Measurements from ENCODE around the gene FAM136A. TPM values are rescaled to one million over a fixed set of nuclear protein-coding genes. Genes with fewer than 3 reads are reported as not detected.

FAM136A gene
- total and polyA plus RNA-seq, 2 of the 13 experiments (the other 11 are each of a cell fraction or from before 2014, with no cell fraction given), result 77.8 to 126 TPM

GRCh38 chr2:70300771-70301343, 1.0 kb downstream of the FAM136A start (continued):
- TF ChIP-seq PAXIP1 (CRISPR knock-in tag; conservative IDR thresholded peaks at IDR 0.05) (no peak), UBTF (CRISPR knock-in tag; IDR thresholded peaks at IDR 0.05) (no peak), JDP2 (CRISPR knock-in tag; IDR thresholded peaks at IDR 0.05; ENCODE audit: borderline replicate concordance) (no peak), KLF11 (CRISPR knock-in tag; IDR thresholded peaks at IDR 0.05) (no peak), ARID5B (CRISPR knock-in tag; IDR thresholded peaks at IDR 0.05) (no peak), RFX5 (IDR thresholded peaks at IDR 0.05; ENCODE audit: low read depth, low read length) (no peak), ZFP62 (CRISPR knock-in tag; IDR thresholded peaks at IDR 0.05) (no peak), SMAD1 (CRISPR knock-in tag; IDR thresholded peaks at IDR 0.05; ENCODE audit: borderline replicate concordance, low read depth) (no peak), GZF1 (CRISPR knock-in tag; IDR thresholded peaks at IDR 0.05) (no peak), ZNF124 (CRISPR knock-in tag; IDR thresholded peaks at IDR 0.05) (no peak), ZNF841 (CRISPR knock-in tag; IDR thresholded peaks at IDR 0.05; ENCODE audit: borderline replicate concordance) (0 out of 2 replicates have a peak, but pooled peaks have one; percentile 31), ZNF275 (CRISPR knock-in tag; IDR thresholded peaks at IDR 0.05; ENCODE audit: borderline replicate concordance) (no peak), LBX2 (CRISPR knock-in tag; IDR thresholded peaks at IDR 0.05; ENCODE audit: borderline replicate concordance) (no peak), CREB1 (IDR thresholded peaks at IDR 0.05) (no peak), CREB1 (CRISPR knock-in tag; IDR thresholded peaks at IDR 0.05) (0 out of 2 replicates have a peak, but pooled peaks have one; percentile 29), ZSCAN29 (CRISPR knock-in tag; conservative IDR thresholded peaks at IDR 0.05) (0 out of 2 replicates have a peak, but pooled peaks have one; percentile 8), TFDP2 (CRISPR knock-in tag; IDR thresholded peaks at IDR 0.05) (no peak)

Data from HepG2 (cell line).